ENCODE data around the gene ADRA2B. TPM values are rescaled to one million over a fixed set of nuclear protein-coding genes. Genes with fewer than 3 reads are reported as not detected.
A peak's percentile ranks its signal among the peaks of the same experiment; 100 is the strongest.
"Not testable (repeated sequence)": the region's sequence is repeated elsewhere in the genome, so short reads cannot be mapped to it uniquely, and the experiment has no call there.

The ADRA2B gene
- total RNA-seq, 1 donor from 2014 or later, result 0.14 TPM

DNA sequence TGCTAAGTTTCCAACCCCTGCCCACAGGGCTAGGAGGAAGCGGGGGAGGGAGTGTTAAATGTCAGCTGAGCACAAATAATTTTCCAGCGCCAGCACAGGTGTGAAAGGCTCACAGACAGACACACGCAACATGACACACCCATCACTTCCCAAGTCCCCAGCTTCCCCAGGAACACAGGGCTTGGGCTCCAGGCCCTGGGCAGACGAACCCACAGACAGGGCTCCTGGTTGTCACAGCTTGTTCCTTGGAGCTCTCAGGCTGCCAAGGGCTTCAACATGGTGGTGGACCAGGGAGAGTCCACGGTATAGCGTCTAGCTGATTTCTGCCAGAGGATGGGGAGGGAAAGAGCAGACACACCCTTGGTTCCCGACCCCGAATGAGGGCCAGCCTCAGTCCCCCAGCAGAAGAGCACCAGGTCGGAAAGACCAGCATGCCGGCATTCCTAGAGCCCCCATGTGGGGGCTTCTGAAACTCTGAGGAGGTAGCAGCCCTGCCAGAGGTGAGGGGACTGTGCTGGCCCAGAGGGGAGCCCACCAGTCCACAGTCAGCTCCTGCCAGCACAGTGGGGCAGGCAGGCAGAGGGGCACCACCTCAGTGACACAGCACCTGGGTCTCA lies 27.0 kb upstream of the ADRA2B start:
- ATAC-seq, result no peak
- H3K4me3 ChIP-seq, result peak overlapping the region; percentile 60
- intact Hi-C loops (cut with DNase I), result no loop called here

DNA sequence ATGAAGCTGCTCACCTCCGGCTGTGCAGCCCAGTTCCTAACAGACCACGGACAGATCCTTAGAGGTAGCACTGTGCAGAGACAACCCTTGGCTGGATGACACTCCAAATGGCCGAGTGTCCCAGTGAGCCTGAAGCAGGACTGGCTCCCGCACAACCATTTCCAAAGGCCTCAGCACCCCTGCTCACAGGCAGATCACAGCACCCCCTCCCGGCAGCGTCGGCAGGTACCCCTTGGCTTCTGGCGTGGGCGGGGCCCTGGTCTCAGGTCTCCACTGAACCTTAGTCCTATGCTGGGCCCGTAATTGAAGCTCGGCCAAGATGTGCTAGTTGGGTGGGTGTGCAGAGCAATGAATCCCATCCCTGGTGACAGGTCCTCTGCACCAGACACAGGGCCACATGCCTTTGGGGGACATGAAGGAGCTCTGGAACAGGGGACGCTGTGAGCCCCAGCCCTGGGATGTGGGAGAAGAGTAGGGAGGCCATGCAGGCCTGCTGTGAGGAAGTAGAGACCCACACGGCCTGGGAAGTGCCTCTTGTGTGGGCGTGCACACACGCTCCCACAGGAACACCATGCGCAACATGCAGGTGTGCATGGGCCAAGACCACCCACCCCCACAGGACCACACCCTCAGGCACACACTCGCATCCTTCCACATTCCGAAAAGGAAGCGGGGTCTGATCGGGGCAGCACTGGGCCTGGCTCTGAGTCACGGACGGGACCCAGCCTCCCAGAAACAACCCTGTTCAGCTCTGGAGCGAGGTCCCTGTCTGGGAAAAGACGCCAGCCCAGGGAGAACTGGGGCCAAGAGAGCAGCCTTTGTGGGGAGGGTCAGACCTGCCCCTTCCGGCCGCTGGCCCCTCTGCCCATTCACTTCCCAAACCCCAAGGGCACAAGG lies 26.1 kb upstream of the ADRA2B start:
- Histone ChIP-seq H3K27ac (peak overlapping the region; percentile 17), H3K27me3 (peaks cover 4% of the 10 kb centered on the region), H3K4me1 (peaks cover 17% of the 10 kb centered on the region), H3K9me3 (no peaks in the 10 kb centered on the region), H3K4me3 (no peak overlapping the region), H3K36me3 (no peaks in the 10 kb centered on the region)
- ATAC-seq (no peak), DNase-seq (no peak)
- TF ChIP-seq, protein P1, sequence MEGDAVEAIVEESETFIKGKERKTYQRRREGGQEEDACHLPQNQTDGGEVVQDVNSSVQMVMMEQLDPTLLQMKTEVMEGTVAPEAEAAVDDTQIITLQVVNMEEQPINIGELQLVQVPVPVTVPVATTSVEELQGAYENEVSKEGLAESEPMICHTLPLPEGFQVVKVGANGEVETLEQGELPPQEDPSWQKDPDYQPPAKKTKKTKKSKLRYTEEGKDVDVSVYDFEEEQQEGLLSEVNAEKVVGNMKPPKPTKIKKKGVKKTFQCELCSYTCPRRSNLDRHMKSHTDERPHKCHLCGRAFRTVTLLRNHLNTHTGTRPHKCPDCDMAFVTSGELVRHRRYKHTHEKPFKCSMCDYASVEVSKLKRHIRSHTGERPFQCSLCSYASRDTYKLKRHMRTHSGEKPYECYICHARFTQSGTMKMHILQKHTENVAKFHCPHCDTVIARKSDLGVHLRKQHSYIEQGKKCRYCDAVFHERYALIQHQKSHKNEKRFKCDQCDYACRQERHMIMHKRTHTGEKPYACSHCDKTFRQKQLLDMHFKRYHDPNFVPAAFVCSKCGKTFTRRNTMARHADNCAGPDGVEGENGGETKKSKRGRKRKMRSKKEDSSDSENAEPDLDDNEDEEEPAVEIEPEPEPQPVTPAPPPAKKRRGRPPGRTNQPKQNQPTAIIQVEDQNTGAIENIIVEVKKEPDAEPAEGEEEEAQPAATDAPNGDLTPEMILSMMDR (IDR thresholded peaks at IDR 0.05), result no peak
- intact Hi-C loops (cut with DNase I), result no loop called here

More for the DNA sequence above, 27.0 kb upstream of the ADRA2B start:
- no peaks in the 10 kb centered on the region for H3K36me3 ChIP-seq
- H3K4me1 ChIP-seq, result peaks cover 23% of the 10 kb centered on the region
- no peaks in the 10 kb centered on the region for H3K9me3 ChIP-seq
- TF ChIP-seq, protein P1 (IDR thresholded peaks at IDR 0.05), result no peak
- no peak overlapping the region for H3K27ac ChIP-seq
- H3K27me3 ChIP-seq, result peaks cover 4% of the 10 kb centered on the region
- DNase-seq, result no peak

DNA sequence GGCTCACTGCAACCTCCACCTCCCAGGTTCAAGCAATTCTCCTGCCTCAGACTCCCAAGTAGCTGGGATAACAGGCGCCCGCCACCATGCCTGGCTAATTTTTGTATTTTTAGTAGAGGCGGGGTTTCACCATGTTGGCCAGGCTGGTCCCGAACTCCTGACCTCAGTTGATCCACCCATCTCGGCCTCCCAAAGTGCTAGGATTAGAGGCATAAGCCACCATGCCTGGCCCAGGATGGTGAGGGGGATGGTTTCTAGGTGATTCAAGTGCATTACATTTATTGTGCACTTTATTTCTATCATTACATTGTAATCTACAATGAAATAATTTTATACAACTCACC lies 25.2 kb upstream of the ADRA2B start:
- H3K4me3 ChIP-seq; H3K27me3 ChIP-seq; H3K9me3 ChIP-seq; DNase-seq; intact Hi-C loops (cut with DNase I); H3K27ac ChIP-seq; ATAC-seq; H3K36me3 ChIP-seq: not testable (repeated sequence)
- peaks cover 17% of the 10 kb centered on the region for H3K4me1 ChIP-seq

DNA sequence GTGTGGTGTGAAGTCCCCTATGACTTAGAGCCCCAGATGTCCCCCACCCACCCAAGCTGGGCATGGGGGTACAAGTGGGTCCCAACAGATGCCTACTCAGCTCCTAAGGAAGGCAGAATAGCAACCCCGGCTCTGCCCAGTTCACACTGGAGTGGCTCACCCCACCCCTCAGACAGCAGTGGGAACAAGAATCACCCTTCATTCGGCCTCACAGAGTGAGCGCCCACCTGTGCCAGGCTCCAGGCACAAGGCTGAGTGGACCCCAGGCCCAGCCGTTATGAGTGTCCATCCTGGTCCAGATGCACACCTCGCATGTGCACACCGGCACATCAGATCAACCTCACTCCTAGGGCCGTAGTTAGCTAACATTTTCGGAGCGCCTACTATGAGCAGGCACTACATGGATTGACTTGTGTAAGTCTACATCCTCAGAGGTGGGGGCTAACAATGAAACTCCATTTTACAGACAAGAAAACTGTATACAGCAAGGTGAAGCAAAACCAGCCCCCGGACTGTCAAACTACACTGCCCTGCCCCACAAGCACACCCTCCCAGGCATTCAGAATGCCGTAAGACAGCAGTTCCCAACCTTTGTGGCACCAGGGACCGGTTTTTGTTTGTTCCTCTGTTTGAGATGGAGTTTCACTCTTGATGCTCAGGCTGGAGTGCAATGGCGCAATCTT lies 24.7 kb upstream of the ADRA2B start:
- TF ChIP-seq, protein P1 (IDR thresholded peaks at IDR 0.05), result no peak
- Histone ChIP-seq H3K4me3 (no peak overlapping the region), H3K9me3 (no peaks in the 10 kb centered on the region), H3K4me1 (peaks cover 17% of the 10 kb centered on the region), H3K27ac (no peak overlapping the region), H3K27me3 (peaks cover 4% of the 10 kb centered on the region), H3K36me3 (no peaks in the 10 kb centered on the region)
- intact Hi-C loops (cut with DNase I), result no loop called here
- DNase-seq (no peak), ATAC-seq (no peak)

DNA sequence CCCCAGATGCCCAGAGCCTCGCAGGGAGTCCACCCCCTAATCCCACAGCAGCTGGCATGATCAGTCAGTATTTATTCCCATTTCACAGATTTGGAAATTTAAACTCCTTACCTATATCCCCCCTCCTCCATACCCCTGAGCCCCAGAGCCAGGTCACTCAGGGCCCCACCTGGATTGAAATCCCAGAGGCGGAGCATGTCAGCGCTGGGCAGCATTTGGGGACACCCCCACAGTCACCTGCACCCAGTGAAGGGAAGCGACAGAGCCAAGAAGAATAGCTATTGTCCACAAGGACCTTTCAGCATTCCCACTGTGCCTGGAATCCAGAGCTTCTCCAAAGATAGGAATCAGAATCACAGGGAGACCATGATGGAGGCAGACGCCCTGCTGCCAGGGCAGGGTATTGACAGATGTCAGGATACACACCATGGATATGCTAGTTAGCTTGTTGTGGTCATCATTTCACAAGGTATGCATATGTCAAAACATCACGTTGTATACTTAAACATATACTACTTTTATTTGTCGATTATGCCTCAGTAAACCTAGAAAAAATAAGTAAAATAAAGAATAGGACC lies 22.9 kb upstream of the ADRA2B start:
- DNase-seq (no peak), ATAC-seq (no peak)
- H3K9me3 ChIP-seq, result no peaks in the 10 kb centered on the region
- H3K4me3 ChIP-seq, result no peak overlapping the region
- peaks cover 6% of the 10 kb centered on the region for H3K4me1 ChIP-seq
- H3K27ac ChIP-seq, result no peak overlapping the region
- TF ChIP-seq, protein P1 (IDR thresholded peaks at IDR 0.05), result no peak
- H3K27me3 ChIP-seq, result peaks cover 4% of the 10 kb centered on the region
- H3K36me3 ChIP-seq, result no peaks in the 10 kb centered on the region
- intact Hi-C loops (cut with DNase I), result no loop called here

Data from upper lobe of right lung (tissue), 1 donor.